ENCODE measurements around the gene SLC22A8. TPM values are rescaled to one million over a fixed set of nuclear protein-coding genes. Genes with fewer than 3 reads are reported as not detected.
"Not testable (repeated sequence)": the region's sequence is repeated elsewhere in the genome, so short reads cannot be mapped to it uniquely, and the experiment has no call there.

SLC22A8 gene, protein sequence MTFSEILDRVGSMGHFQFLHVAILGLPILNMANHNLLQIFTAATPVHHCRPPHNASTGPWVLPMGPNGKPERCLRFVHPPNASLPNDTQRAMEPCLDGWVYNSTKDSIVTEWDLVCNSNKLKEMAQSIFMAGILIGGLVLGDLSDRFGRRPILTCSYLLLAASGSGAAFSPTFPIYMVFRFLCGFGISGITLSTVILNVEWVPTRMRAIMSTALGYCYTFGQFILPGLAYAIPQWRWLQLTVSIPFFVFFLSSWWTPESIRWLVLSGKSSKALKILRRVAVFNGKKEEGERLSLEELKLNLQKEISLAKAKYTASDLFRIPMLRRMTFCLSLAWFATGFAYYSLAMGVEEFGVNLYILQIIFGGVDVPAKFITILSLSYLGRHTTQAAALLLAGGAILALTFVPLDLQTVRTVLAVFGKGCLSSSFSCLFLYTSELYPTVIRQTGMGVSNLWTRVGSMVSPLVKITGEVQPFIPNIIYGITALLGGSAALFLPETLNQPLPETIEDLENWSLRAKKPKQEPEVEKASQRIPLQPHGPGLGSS
- not detected for polyA plus RNA-seq (ENCODE audit: insufficient read length)

DNA sequence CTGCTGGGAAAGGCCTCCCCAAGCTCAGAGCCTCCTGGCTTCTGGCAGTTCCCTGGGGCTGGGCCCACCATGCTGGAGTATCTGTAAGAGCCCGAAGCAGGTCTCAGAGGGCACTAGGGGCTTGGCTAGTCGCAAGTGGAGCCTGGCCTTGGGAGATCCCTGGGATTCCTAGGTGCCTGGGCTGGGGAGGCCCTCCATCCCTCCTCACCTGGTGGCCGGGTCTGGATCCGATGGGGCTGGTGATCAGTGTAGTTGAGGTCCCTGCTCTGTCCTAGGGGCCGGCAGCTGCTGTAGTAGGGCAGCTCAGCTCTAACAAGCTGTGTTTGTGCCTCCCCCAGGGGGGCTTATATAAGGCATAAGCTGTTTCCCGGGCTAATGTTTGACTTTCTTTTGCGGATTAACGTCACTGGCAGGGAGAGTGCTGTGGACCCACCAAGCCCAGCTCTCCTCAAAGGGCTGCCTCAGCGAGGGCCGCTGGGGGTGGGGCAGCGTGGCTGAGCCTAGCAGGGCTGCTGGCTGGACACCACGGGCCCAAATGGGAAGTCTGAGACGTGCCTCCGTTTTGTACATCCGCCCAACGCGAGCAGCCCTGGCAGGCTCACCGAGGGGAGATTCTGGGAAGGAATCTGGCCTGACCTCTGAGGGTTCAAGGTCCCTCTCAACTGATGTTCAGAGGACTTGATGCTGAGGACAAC is at the start of gene SLC22A8:
SLC22A8 (minus strand) TSS at position 321 of the 695 bp plus-strand sequence. CDS start 883 bp downstream, outside the sequence.
- no peak for DNase-seq (ENCODE audit: low read depth)

DNA sequence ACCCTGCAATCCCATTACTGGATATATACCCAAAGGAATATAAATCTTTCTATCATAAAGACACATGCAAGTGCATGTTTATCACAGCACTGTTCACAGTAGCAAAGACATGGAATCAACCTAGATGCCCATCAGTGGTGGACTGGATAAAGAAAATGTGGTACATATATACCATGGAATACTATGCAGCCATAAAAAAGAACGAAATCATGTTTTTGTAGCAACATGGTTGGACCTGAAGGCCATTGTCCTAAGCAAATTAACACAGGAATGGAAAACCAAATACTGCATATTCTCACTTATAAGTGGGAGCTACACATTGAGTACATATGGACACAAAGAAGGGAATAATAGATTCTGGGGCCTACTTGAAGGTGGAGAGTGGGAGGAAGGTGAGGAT is 30.6 kb upstream of the SLC22A8 start:
- DNase-seq (ENCODE audit: low read depth), result not testable (repeated sequence)

DNA sequence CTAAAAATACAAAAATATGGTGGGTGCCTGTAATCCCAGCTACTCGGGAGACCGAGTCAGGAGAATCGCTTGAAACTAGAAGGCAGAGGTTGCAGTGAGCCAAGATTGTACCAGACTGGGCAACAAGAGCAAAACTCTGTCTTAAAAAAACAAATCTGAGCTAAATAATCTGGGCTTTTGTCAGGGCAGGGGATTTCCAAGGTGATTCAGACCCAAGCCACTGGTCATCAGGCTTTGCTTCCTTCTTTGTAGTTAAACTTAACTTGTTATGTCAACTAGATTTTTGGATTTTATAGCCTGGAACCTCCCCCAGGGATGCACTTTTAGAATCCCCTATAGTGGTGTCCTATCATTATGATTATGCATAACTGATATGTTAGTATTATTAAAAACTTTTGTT is 27.0 kb upstream of the SLC22A8 start:
- no peak for DNase-seq (ENCODE audit: low read depth)

DNA sequence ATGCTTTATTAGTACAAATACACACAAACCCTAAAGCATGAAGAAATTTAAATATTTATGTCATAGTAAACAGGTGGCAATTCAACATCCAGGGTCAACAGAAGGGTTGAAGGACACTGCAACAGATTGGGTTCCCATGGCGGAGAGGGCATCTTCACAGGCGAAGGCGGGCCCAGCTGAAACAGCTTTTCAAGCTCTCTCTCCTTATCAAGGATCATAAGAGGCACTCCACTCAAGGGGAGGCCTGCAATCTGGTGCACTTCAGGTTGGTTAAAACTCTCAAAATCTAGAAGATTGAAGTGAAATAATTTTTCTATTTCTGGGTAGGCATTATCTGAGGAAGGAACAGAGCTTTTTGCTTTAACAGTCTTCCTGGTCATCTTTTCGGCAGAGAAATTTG is 16.8 kb upstream of the SLC22A8 start:
- DNase-seq (ENCODE audit: low read depth), result no peak

DNA sequence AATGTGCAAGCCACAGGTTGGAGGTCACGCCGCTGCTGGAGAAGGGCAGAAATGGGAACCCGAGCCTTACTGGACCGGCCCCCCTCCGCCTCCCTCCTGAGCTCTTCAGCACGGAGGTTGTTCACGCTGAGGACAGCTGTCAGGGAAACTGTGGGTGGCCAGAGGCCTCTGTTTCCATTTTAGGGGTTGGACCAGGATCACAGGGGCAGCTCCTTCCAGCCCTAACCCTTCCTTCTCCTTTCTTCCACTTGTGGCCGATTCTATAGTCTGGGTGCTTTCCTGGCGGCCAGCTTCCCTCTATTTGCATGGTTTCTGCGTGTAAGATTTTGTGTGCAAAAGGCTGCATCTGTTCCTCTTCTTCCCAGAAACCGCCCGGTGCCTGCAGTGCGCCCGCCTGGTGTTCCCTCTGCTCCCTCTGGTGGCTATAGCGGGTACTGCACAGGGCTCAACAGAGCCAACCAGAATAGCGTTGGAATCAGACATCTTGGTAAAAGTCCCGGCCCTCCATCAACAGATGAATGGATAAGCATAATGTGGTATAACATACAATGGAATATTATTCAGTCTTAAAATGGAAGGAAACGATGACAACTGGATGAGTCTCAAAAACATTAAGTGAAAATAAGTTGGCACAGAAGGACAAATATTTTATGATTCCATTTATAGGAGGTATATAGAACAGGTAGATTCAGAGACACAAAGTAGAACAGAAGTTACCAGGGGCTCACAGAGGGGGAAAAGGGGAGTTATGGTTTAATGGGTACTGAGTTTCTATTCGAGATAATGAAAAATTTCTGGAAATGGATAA is 8.4 kb upstream of the SLC22A8 start:
- DNase-seq (ENCODE audit: low read depth), result peak; percentile 47

DNA sequence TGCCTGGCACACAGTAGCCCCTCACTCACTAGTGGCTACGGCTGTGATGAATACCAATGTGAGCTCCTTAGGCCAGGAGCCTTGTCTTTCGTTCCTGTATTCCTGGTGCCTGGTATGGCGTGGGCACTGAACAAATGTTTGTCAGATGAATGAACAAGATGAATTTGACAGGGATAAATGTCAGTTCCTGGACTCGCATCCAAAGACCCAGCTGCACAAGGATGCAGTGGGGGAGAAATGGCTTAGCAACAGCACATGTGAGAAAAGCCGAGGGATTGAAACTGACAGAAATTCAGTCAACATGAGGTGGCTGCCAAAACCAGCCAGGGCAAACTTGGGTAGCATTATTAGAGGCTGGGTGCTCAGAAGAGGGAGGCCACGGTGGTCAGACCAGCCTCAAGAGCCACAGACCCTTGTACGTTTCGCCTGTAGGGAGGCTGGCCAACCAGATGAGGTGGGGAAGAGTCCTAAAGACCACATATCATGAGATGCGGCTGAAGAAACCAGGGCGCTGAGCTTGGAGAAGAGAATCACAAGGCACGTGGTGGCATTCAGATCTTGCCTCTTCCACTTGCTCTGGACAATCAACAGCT is 7.7 kb upstream of the SLC22A8 start:
- DNase-seq (ENCODE audit: low read depth), result no peak

DNA sequence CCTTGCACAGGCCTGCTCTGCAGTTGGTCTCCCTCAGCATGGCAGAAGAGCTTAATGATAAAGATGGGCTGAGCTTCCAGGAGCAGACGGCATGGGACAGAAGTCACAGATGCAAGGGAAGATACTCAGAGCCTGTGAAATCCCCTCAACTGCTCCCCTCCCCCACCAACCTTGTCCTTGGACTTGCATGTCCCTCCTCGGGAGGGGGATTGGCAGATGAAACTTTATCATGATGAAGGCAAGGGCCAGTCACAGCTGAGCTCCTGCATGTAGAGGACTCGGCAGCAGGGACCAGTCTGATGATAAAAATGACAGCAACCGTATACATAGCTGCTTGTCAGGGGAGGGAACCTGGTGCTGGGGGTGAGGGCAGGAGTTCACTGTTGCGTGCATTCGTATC is 6.8 kb upstream of the SLC22A8 start:
- DNase-seq (ENCODE audit: low read depth), result no peak

DNA sequence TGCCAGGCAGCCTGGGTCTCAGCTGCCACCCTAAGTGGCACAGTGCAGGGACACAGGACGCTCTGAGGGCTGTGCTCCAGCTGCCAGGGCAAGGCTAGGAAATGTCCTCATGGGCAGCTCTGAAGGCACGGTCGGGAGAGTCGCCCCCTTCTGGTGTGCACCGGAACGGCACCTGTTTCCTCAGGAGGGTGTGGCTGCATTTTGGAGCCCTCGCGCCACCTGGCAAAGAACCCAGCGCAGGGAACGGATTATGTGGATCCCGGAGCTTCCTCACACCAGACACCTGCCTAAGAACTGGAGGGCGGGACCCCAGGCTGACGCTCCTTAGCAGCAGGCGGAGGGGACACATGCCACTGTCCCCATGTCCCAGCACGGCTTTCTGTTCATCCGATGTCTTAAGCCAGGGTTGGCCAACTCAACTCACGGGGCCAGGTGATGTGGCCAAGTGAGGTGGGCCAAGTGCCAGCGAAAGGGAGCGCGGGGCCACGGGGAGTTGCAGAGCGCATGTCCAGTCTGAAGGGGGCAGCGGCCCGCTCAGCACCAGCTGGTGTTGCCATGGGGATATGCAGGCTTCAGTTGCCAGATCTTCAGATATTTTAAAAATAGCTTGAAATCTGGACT is 5.1 kb upstream of the SLC22A8 start:
- DNase-seq (ENCODE audit: low read depth), result no peak

DNA sequence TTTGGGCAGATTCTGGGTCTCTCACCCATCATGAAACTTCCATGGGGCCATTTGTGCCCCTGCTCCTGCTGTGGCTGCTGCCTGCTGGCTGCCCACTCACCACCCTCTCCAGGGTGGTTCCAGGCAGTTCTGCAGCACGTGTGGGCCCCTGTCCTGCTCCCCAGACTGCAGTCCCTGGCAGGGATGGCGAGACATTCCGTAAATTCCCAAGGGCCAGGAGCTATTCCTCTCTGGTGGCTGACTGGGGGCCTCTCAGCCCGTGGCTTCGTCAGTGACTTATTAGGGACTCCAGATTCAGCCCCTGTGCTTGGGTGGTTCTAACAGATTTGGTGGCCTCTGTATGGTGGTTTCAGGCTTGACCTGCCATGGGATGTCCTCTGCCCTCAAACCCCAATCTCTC is 3.9 kb upstream of the SLC22A8 start:
- no peak for DNase-seq (ENCODE audit: low read depth)

DNA sequence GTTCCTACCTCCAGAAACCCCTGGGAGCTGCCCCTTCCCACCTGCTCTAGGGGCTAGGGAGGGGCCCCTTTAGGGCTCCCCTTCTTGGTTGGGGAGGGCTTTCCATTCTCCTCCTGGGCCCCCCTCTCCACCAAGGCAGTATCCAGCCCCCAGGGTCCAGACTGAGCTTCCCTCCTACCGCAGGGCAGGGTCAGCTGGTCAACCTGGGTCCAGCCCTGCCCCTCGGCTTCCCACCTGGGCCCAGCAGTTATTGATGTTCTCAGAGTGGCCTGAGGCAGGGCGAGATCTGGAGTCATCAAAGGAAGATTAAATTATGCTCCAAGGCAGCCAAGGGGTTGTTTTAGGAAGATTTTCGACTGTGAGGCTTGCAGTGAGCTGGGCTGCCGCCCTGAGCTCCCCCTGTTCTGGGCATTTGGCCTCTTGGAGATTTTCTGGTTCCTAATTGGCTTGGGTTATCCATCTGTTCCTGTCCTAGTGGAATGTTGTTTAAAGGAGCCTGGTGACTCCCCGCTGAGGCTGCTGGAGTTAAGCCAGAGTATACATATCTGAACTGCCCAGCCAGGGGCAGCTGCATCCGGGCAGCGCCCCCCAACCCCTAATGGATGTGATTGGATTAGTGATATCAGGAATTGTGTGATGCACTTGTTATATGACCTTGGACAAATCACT is 1.8 kb upstream of the SLC22A8 start:
- DNase-seq (ENCODE audit: low read depth), result no peak

DNA sequence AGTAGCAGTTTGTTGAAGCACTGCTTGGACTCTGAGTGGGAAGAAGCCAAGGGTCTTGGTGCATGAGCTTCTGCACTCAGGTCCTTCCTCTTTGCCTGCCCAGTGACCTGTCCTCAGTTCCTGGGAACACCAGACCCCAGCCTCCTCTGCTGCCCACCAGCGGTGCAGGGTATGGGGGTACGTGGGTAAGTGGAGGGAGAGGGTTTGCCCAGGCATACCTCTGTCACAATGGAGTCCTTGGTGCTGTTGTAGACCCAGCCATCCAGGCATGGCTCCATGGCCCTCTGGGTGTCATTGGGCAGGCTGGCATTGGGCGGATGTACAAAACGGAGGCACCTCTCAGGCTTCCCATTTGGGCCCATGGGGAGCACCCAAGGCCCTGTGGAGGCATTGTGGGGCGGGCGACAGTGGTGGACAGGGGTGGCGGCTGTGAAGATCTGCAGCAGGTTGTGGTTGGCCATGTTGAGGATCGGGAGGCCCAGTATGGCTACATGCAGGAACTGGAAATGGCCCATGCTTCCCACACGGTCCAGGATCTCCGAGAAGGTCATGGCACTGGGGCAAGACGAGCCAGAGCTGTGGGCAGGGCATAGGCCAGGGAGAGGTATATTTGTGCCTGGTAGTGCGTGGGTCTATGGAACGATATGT is 1.1 kb downstream of the SLC22A8 start:
- DNase-seq (ENCODE audit: low read depth), result no peak

DNA sequence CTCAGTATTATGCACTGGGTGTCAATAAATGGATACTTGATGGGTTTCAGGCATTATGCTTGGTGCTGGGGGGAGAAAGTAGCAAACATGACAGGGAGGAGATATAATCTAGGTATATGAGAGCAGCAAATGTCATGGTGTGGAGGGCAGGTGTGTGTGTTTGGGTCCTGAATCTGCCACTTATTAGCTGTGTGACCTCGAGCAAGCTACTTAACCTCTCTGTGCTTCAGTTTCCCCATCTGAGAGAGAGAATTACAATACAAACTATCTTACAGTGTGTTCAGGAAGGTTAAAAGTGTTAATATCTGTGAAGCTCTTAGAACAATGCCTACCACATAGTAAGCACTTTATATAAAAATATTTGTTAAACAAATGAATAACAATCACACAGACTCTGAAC is 2.8 kb downstream of the SLC22A8 start:
- DNase-seq (ENCODE audit: low read depth), result no peak

DNA sequence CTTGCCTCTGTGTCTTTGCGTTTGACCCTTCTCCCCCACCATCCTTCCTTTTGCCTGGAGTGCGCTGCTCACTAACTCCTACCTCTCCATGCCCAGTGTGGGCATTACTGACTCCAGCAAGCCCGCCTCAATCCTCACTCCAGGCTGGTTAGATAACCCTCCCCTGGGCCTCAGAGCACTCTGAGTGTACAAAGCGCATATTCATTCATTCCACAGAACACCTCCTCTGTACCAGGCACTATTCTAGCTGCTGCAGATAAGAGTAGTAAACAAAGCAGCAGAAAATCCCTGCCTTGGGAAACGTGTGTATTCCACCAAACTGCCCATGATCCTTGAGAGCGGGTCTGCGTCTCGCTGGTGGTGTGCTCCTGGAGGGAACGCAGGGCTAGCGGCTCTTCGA is 3.2 kb downstream of the SLC22A8 start:
- DNase-seq (ENCODE audit: low read depth), result no peak

DNA sequence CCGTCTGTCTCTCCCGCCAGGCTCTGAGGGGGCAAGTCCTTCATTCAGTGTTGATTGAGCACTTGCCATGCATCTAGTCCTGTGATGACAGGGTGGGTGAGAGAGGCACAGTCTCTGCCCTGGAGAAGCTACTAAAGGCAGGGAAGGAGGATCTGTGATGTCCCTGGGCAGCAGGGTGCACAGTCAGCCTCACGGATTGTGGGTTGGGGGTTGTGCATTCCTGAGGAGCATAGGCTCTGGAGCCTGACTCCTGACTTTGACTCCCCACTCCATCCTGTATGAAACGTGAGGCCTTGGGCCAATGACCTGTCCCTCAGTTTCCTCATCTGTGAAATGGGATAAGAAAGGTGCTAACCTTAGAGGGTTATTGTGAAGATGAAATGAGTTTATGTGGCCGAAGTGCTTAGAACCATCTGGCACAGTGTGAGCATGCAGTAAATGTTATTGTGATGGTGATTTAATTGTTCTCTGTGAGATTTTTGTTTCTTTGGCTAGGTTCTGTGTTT is 4.7 kb downstream of the SLC22A8 start:
- no peak for DNase-seq (ENCODE audit: low read depth)

DNA sequence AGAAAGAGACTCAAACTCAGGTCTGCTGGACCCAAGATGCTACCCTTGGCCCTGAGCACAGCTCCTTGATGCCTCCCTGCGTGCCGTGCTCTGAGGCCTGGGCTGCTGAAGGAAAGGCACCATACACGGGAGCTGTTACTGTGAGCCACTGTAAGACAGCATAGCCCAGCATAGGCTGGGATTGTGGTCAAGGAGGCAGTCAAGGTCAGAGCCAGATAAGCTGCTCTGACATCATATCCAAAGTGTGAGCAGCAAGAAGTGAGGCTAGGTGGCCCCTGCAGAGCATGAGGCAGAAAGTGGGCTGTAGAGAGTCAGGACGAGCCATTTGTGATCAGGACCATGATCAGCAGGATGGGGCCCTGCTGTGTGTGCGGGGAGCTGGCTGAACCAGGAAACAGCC is 7.7 kb downstream of the SLC22A8 start:
- no peak for DNase-seq (ENCODE audit: low read depth)

DNA sequence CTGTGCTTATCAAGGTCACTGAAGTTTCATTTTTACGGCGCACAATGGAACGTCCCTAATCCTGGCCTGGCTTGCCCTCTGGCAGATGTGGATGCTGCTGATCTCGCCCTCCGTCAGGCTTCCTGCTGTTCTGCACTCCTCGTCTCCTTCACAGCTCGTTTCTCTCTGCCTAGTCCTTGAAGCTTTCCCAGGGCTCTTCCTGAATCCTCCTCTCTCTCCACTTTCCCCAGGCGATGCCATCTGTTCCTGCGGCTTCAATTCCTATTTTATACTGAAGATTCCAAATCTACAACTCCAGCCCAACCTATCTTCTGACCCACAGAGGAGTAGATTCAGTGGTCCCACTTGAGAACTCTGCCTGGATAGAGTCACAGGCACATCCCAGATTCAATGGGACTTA is 14.2 kb downstream of the SLC22A8 start:
- no peak for DNase-seq (ENCODE audit: low read depth)

DNA sequence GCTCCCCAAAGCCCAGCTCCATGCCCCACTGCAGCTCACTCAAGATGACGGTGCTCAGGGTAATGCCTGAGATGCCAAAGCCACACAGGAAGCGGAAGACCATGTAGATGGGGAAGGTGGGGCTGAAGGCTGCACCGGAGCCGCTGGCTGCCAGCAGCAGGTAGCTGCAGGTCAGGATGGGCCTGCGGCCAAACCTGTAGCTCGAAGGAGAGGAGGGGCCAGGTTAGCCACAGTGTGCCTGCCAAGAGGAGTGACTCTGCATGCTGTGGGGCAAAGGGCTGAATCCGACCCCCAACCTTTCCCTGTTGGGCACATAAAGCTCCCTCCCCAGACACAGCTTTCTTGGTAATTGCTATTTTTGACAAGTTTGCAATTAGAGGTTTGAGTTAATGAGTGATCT is 16.0 kb downstream of the SLC22A8 start:
- no peak for DNase-seq (ENCODE audit: low read depth)

DNA sequence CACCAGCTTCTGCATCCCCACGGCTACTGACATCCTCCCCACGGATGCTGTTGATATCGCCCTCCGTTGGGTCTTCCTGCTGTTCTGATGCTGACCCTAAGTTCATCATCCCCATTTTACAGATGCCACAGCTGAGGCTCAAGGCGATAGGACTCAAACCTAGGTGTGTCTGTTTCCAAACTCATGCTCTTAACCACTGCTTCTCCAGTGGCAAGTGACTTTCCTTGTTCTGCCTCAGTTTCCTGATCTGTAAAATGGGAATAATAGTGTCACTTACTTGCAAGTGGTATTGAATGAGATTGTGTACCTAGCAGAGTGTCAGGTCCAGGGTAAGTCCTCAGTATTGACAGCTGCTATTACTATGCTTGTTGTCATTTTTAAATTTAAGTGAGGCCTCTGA is 16.5 kb downstream of the SLC22A8 start:
- DNase-seq (ENCODE audit: low read depth), result no peak

DNA sequence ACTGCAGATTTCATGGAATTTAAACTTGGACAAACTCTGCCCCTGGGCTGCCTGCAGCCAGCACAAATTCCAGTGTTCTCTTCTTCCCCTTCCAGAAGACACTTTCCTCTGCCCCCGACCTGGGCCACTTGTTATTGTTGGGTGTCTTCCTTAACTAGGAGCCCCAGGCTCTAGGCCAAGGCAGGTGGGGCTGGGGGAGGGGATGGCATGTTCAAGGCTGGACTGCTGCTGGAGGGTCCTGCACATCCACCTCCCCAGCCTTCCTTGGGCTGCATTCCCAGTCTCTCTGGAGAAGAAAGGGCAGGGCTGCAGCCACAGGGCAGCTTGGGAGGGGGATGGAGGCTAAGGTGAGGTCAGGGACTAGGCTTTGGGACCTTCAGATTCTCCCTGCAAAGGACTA is 19.4 kb downstream of the SLC22A8 start:
- DNase-seq (ENCODE audit: low read depth), result no peak

DNA sequence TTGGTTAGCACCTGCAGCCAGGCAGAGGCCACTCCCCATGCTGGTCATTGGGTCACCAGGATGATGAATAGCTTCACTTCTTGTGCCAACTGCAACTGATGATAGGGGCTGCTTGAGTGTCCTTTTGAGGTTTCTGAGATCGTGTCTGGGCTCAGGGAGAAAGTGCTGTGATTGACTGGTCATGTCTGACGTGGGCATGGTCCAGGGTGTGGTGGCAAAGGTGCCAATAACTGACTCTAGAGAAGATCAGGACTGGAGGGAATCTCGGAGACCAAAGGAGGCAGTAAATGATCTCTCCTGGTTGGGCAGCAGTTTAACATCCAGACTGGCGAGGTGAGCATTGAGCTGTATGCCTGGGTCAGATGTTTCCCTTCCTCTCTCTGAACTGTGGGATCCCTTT is 20.9 kb downstream of the SLC22A8 start:
- DNase-seq (ENCODE audit: low read depth), result no peak

Data from forelimb muscle (tissue), 1 donor.